HG03460 (cell line): ENCODE results near the gene ZIC5.

Experiments used
- ATAC-seq: cut with Tn5 transposase; IDR thresholded peaks from one replicate; pipeline ENCODE4 v1.9.1; 2021; ENCODE audit not compliant: unreplicated experiment

The ZIC5 gene

DNA sequence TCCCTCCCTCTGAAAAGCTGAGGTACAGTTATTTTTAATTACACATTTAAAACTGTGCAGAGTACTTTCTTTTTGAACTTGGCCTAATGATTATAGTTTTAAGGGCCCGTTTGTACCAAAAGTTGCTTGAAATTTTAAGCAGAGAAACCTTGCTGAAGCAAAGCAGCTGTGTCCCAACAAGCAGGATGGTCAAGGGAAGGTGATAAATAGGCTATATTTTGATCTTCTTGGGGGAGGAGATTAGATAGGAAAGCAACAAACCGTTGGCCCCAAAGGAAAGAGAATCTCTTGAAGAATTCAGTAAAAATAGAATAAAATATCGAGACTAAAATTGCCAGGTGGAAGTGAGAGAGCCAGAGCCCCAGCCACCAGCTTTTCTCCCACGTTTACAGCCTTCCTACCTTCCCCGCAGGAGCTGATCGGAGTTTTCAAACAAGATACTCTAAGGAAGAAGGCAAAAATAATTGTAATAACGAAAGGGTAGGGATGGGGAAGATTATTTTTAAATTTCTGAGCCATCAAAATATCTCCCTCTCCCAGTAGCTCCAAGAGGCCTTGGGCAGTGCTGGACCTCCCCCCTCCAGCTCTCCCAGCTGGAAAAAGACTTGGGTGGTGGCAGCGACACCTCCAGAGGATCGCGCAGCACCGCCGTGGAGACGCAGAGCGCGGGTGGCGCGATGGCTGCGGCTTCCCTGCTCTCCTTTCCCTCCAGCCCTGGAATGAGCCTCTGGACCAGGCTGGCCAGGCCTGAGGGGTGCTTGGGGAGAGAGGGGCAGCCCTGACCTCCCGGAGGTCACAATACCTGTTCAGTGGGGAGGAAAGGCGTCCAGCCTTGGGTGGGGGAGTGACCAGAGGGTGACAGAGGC lies 15.8 kb upstream of the ZIC5 start:
- no peak for ATAC-seq

DNA sequence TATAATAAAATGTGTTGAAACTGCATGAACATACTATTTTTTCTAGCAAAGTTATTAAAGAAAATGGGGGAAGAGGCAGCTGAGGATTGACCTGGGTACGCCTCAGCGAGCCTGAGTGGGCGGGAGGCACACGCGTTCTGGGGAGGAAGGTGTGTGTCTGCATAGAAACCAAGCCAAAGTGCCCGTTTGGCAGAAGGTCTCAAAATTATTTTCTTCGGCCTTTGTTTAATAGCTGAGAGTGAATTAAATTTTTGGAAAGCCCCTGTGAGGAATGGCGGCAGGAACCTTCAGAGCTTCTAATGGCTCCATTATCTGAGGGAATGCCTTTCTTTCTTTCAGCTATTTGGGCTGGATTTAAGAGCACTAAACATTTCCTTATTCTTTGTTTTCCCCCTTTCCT lies 15.2 kb upstream of the ZIC5 start:
- ATAC-seq, result no peak

DNA sequence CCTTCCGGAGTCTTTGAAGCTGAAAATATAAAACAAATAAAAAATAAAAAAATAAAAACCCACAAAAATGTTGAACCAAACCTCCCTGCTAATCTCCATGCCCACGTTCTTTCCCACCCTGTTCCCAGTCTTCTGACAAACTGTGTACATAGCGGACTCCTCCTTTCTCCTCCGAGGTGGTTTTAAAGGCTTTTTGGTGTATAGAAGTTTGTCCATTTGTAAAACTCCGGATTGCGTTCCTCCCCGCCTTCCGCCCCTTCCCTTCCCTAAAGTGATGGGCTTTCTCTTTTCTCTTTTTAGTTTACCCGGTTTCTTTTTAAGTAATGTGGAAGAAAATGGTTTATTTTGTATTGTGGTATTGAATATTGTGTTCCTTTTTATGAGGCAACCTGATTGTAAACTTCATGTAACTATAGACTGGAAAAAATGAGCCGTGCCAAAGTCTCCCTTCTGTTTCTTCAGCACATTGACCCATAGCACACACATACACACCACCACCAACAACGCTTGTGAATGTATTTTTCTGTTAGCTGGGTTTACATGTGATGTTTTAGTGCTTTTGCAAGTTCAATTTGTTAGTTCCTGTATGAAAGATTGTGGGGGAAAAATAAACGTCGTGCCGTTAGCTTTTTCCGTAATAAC lies 14.4 kb upstream of the ZIC5 start:
- no peak for ATAC-seq

DNA sequence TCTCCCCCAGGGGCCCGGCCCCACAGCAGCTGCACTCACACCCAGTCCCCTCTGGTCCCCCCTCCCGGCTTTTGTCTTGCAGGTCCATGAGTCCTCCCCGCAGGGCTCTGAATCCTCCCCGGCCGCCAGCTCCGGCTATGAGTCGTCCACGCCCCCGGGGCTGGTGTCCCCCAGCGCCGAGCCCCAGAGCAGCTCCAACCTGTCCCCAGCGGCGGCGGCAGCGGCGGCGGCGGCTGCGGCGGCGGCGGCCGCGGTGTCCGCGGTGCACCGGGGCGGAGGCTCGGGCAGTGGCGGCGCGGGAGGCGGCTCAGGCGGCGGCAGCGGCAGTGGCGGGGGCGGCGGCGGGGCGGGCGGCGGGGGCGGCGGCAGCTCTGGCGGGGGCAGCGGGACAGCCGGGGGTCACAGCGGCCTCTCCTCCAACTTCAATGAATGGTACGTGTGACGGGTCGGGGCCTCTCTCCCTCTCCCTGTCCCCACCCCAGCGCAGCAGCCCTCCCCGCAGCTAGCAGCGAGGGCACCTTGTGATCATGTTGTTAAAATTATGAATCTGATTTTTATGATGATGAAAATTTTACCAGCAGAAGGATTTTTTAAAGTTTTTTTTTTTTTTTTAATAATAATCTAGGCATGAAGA lies 13.8 kb upstream of the ZIC5 start:
- no peak for ATAC-seq

DNA sequence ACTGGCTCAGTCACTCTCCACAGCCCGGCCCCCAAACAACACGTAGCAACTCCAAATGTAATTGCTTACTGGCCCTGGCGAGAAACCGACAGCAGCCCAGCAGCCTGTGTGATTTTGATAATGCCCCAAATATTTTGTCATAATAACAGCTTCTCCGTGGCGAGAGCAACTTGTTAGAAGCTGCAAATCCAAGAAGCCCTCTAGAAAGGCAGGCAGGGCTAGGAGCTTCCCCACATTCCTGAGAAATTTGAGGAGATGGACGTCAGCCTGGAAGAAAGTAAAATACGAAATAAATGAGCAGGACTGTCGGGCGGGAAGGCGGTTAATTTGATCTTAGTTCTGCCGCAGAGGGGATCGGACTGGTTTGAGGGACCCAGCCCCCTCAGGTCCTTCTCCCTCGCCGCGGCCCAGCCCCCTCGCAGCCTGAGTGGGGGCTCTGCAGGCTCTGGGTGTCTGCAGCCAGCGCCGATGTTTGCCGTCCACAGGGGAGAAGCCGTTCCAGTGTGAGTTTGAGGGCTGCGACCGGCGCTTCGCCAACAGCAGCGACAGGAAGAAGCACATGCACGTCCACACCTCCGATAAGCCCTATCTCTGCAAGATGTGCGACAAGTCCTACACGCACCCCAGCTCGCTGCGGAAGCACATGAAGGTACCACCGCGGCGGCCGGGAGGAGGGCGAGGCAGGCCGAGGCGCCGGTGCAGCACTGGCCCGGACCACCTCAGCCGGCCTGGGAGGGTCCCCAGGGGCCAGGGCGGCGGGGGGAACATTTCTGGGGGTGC lies 13.1 kb upstream of the ZIC5 start:
- no peak for ATAC-seq

DNA sequence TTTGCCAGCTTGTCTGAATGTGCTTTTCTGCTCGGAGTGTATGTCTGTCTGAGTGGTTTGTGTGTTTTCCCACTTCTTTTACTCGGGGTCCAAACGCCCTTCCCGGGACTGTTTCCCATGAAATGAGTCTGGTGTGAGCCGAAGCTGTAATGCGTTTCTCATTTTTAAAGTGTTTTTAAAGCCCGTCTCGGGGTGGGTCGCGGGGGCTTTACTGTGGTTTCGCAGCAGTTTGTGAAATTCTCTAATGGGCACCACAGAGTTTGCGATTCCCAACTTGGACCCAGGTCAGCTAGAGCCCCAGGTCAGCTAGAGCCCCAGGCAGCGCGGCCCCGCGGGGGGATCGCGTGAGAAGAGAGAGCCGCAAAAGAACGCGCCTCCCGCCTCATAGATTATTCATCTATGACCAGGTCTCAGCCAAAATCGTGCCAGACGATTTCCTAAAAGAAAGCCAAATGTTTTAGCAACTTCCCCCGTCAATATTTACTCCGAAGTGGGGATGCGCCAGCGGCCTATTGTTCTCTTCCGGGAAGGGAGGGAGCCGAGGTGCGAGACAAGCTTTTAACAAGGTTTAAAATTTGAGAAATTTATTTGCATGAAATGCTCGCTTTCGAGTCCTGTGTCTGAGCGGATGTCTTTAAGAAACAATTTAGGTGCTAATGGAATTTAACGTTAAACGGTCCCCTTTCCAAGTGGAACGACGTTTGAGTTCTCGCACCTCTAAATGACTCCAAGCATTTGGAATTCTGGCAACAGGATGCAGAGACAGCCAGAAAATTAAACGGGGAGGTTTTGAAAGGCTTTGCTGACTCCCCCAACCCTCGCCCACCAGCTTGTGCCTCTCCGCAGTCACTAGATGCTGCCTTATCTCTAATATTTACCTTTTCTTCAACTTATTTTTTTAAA lies 12.2 kb upstream of the ZIC5 start:
- ATAC-seq, result no peak

DNA sequence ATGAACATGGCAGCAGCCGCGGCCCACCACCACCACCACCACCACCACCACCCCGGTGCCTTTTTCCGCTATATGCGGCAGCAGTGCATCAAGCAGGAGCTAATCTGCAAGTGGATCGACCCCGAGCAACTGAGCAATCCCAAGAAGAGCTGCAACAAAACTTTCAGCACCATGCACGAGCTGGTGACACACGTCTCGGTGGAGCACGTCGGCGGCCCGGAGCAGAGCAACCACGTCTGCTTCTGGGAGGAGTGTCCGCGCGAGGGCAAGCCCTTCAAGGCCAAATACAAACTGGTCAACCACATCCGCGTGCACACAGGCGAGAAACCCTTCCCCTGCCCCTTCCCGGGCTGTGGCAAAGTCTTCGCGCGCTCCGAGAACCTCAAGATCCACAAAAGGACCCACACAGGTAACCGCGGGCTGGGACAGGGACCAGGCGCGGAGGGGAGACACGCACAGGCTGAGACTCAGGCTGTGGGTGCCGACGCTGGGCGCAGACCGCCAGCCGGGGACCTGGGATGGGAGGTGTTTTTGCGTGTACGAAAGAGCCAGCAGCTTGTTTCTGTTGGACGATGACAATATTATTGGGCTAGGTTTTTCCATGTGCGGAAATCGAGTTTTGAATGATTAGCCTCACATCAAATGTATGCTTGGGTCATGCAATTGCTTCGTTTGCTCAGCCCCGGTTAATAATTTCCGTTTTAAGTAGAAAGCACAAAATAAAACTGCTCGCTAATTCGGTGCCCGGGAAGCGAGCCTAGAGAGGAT lies 11.3 kb upstream of the ZIC5 start:
- ATAC-seq, result no peak

DNA sequence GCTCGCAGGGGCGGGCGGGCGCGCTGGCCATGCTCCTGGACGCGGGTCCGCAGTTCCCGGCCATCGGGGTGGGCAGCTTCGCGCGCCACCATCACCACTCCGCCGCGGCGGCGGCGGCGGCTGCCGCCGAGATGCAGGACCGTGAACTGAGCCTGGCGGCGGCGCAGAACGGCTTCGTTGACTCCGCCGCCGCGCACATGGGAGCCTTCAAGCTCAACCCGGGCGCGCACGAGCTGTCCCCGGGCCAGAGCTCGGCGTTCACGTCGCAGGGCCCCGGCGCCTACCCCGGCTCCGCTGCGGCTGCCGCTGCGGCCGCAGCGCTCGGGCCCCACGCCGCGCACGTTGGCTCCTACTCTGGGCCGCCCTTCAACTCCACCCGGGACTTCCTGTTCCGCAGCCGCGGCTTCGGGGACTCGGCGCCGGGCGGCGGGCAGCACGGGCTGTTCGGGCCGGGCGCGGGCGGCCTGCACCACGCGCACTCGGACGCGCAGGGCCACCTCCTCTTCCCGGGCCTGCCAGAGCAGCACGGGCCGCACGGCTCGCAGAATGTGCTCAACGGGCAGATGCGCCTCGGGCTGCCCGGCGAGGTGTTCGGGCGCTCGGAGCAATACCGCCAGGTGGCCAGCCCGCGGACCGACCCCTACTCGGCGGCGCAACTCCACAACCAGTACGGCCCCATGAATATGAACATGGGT lies 10.6 kb upstream of the ZIC5 start:
- no peak for ATAC-seq

DNA sequence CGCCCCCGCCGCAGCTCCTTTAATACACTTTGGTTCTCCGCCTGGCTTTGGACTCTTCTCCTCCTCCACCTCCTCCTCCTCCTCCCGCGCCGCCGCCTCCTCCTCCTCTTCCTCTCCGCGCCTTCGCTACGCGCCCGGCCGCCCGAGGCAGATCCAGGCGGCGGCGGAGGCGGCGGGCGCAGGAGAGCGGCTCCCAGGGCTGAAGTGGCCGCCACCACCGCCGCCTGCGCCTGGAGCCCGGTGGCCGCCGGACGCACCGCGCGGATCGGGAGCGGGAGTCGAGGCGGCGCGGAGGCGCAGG lies 10.1 kb upstream of the ZIC5 start, which contains the start of gene ZIC2:
Gene ZIC2, plus strand, starts transcription at position 50 of the 301 bp plus-strand sequence. CDS start 281 bp downstream, outside the sequence.
- no peak for ATAC-seq

DNA sequence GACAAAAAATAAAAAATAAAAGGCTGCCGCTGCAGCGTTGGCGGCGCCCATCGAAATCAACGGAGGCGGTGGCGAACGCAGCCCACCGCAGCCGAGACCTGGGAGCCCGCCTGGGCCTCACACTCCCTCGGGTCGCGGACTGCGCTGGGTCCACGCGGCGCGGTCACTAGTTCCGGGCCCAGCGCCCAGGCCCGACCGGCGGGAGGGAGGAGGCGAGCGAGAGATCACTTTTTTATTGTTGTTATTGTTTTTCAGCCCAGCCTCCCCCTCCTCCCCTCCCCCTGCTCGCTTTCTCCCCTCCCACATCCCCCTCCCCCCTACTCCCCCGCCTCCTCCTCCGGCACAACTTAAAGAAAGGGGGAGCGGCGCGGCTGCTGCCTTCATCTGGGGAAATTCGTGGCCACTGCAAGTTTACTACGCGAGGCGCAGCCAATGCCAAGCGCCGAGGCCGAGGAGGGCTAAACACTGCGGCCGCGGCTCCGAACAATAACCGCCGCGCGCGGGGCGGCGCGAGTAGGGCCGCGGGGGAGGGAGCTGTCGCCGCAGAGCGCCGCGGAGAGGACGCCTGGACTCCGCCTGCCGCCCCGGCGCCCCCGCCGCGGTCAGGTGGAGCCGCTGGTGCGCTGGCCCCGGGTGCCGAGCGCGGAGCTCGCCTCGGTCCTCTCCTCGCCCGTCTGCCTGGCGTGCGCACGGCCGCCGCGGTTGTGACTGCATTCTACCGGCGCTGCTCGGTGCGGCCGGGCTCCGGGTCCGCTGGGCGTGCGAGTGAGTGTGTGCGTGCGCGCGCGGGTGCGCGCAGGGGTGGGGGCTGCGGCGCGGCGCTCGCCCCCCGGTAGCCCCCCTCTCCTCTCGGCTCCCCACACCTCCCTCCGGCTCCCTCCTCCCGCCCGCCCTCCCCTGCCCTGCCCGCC lies 9.5 kb upstream of the ZIC5 start:
- ATAC-seq, result no peak

DNA sequence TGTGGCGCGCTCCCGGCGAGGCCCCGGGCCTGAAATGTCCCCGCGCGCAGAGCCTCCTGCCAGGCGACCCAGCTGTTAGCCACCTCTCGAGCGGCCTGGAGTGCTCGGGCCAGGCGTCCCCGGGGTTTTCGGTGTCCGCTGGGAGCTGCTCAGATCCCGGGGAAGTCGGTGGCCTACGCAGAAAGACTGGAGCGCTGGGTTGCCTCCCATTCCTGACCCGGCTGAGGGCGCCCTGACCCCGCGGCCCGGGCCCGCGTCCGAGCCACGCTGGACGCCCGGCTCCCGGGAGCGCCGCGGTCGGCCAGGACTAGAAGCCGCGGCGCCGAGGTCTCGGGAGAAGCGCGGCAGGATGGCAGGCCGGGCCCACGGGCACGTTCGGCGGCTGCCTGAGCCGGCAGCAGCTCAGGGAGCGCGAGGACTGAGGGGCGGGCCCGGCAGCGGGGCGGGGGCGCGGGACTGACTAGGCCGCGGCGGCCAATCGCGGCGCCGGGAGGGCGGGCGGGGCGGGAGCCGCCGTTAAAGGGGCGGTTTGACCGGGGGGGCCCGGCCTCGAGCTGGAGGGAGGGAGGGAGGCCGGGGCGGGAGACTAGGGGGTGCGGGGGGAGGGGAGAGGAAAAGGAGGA lies 8.7 kb upstream of the ZIC5 start:
- no peak for ATAC-seq

DNA sequence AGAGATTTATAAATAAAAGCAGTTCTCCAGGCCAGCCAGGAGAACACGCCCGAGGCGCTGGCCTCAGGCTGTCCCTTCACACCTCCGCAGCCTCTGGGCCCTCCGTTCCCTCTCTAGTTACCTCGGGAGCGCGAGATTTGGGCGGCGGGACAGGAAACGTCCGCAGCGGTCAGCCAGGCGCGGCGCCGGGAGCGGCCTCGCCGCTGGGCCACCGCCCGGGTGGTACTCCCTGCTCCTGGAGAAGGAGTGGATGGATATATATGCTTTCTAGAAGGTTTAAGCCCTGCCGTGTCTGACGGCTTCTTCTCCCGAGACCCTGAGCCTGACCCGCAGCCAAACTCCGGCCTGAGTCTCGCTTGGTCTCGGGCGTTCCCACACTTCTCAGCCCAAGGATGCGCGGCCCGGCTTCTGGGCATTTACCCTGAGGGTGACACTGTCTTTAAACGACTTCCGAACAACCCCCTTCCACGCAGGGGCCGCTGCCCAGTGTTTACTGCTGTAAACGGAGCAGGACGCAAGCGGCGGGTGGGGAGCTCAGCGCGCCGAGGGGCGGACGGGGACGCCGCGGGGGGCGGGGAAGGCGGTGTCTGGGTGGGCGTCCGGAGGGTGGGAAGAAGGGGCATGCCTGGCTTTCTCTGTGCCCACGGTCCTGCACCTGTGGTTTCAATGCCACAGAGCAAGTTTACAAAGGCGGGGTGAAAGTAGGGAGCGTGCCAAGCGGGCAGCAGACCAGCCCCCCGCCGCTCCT lies 8.1 kb upstream of the ZIC5 start:
- no peak for ATAC-seq

DNA sequence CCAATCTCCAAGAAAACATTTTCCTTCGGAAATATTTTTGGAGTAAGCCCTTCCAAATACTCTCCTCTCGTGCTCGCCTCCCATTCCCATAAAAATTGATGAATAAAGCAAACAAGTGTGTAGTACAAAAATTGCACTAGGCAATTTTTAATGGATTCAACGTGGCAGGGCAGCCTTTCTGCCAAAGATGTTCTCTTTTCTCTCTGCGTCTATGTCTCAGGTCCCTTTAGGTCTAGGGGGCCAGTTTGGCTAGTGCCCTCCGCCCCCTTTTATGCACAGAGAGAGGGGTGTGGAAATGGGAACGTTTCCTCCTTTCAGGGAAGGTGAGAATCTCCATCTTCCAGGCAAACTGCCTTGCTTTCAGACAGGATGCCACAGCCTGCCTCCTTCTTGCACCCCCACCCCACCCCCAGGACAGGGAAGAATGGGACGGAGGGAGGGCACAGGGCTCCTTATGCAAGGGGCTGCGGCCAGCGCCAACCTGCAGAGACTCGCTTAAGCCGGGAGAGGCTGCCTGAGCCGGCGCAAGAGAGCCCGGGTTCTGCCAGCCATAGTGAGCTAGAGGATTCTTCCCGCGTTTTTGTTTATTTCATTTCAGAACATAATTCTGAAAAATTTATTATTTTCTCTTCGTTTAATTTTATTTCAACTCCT lies 7.4 kb upstream of the ZIC5 start:
- ATAC-seq, result no peak

DNA sequence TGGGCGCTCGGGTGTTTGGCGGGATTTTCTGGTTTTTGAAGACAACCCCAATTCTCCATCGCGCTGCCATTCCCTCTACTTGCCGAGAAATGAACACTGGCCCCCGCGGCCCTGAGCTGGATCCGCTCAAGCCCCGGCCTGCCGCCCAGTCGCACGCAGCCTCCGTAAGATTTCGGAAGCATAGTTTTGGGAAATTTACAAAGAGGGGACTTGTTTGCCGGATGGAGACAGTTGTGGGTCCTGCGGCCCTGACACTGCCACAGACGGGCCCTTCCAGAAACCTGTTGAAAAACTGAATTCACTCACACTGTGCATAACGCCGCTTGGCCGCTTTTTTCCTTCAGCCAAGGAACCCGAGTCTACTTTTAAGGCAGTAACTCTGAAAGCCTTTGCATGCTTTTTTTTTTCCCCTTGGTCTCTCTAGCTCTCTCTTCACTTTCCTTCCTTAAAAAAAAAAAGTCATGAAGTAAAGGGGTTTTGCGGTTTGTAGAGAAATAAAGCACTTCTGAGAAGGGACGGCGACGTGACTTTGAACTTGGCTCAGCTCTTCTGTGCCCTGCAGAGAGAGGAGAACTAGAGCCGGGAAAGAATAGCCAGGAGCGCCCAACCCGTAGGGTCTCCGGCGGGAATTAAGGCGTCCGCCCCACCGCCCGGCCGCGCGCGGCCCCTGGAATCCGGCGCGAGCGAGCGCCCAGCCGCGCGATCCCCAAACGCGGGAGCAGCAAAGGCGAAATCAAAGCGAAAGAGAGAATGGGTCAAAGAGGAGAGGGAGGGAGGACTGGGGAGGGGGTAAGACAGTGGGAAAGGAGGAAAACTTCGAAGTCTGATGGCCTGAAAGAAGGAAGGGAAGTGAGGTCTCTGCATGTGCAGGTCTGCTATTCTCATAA lies 6.6 kb upstream of the ZIC5 start:
- no peak for ATAC-seq

DNA sequence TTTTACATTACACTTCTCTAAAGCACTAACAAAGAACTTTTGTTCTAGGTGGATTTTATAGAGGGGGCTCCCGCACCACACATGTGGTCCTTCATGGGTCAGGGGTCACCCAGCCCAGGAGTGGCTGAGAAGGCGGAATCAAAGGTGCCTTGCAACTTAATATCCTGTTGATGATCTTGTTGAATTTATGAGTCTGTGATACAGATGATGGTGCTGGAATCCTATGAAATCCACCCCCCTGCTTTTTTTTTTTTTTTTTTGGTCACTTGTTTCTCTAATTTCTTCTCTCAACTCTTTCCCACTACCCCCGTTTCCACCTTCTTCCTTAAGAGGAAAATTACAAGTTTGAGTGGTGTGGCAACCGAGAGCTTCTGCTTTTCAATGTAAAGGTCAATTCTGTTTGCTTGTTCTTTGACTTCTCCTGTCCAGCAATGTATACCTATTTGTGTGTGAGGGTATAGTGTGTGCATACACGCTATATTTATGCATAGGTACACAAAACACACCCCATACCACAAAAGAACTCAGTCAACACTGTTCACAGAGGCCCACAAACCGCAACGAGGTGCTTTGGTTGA lies 5.9 kb upstream of the ZIC5 start:
- ATAC-seq, result no peak
